Stimulated activated CD8-positive, alpha-beta memory T cell treated with anti-CD3 and anti-CD28 coated beads, Interleukin-2, amount 100 ng/mL, for 48 hours (primary cell): ENCODE results near the gene RLF.

Experiments
- DNase-seq, 2 donors: peaks; one replicate each; pipeline ENCODE4 v3.0.0-alpha.2; 2020; ENCODE audit warnings: low read depth in 2 of 2

The RLF gene

GRCh38 chr1:40270152-40270834 lies 109.1 kb downstream of the RLF start:
- DNase-seq, result no peak

- no peak for DNase-seq
Observed at GRCh38 chr1:40272653-40273213, 111.5 kb downstream of the RLF start.

- DNase-seq, result no peak
Observed at GRCh38 chr1:40273547-40274166, 112.5 kb downstream of the RLF start.

- DNase-seq, result no peak
Observed at GRCh38 chr1:40274331-40274730, 113.1 kb downstream of the RLF start.

- DNase-seq, result no peak
Observed at GRCh38 chr1:40276122-40276521, 114.9 kb downstream of the RLF start.

GRCh38 chr1:40281853-40282252 lies 120.7 kb downstream of the RLF start:
- DNase-seq, result no peak
